Lower leg skin (tissue), 3 donors: ENCODE results near the gene KAT6B.

Experiments
- POLR2A ChIP-seq, 2 donors: fragments of 450-650 bp; IDR thresholded peaks; one replicate each; pipeline ENCODE4 v1.6.1; 2016 to 2017; ENCODE audit warnings: antibody characterized with exemption in 2 of 2, mild to moderate bottlenecking in 1 of 2, moderate library complexity in 1 of 2
- TF ChIP-seq, protein P1 (sequence below), 3 donors: fragments of 450-650 bp; IDR thresholded peaks; one replicate each; pipeline ENCODE4 v1.5.1; 2016; ENCODE audit warnings: antibody characterized with exemption in 3 of 3, mild to moderate bottlenecking in 3 of 3, moderate library complexity in 2 of 3

DNA sequence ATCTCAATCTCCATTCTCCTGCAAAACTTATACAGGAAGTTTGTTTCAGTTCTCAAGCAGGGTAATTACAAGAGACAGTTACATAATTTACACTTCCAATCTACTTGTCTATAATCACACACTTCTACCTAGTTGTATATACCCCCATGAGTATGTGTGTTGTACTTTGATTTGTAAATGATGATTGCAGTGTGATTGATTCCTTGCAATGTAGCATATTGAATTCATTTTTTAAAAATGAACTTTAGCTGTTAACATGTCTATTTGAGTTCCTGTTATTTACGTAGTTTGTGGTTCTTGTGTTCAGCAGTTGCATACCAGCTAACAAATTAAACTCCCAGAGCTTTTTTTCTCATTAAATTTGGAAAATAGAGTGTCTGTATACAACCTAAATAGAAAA is 182.6 kb downstream of the KAT6B start:
- TF ChIP-seq, protein P1, sequence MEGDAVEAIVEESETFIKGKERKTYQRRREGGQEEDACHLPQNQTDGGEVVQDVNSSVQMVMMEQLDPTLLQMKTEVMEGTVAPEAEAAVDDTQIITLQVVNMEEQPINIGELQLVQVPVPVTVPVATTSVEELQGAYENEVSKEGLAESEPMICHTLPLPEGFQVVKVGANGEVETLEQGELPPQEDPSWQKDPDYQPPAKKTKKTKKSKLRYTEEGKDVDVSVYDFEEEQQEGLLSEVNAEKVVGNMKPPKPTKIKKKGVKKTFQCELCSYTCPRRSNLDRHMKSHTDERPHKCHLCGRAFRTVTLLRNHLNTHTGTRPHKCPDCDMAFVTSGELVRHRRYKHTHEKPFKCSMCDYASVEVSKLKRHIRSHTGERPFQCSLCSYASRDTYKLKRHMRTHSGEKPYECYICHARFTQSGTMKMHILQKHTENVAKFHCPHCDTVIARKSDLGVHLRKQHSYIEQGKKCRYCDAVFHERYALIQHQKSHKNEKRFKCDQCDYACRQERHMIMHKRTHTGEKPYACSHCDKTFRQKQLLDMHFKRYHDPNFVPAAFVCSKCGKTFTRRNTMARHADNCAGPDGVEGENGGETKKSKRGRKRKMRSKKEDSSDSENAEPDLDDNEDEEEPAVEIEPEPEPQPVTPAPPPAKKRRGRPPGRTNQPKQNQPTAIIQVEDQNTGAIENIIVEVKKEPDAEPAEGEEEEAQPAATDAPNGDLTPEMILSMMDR (IDR thresholded peaks at IDR 0.05) = no peak
- no peak for TF ChIP-seq POLR2A (IDR thresholded peaks at IDR 0.05)
